Measurements from ENCODE around the gene RGS6.

DNA sequence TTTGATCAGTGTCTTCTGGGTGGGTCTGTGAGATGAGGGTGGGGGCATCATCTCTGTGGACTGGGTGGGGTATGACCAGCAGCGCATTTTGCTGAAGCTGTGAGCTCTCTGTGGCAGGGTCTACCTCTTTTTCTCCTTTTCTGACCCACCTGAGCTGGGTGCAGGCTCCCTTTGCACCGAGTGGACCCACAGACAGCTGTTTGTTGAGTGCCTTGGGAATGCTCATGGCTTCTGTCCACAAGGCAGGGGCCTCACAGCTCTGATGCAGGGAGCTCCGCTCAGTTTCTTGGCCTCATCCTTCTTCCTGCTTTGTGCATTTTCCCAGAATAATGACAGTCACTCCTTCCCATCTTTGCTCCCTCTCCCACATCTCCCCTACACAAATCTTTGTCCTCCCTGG, 581.1 kb downstream of the RGS6 start:
- TF ChIP-seq, protein P1, sequence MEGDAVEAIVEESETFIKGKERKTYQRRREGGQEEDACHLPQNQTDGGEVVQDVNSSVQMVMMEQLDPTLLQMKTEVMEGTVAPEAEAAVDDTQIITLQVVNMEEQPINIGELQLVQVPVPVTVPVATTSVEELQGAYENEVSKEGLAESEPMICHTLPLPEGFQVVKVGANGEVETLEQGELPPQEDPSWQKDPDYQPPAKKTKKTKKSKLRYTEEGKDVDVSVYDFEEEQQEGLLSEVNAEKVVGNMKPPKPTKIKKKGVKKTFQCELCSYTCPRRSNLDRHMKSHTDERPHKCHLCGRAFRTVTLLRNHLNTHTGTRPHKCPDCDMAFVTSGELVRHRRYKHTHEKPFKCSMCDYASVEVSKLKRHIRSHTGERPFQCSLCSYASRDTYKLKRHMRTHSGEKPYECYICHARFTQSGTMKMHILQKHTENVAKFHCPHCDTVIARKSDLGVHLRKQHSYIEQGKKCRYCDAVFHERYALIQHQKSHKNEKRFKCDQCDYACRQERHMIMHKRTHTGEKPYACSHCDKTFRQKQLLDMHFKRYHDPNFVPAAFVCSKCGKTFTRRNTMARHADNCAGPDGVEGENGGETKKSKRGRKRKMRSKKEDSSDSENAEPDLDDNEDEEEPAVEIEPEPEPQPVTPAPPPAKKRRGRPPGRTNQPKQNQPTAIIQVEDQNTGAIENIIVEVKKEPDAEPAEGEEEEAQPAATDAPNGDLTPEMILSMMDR (IDR thresholded peaks at IDR 0.05 in 4 of 5, conservative IDR thresholded peaks at IDR 0.05 in 1 of 5): no peak
- no peak for TF ChIP-seq POLR2A (IDR thresholded peaks at IDR 0.05)

Measured in gastrocnemius medialis (tissue), 4 donors.